Fibroblast of lung (primary cell): ENCODE data around the gene PPP1R9B.

Experiments used
- CTCF ChIP-seq, 2 donors: IDR thresholded peaks in 1 of 2; conservative IDR thresholded peaks in 1 of 2; 1 replicate in 1 of 2; 2 replicates in 1 of 2; pipeline ENCODE4 v1.5.1; 2011 to 2012; ENCODE audit warnings: low read length in 2 of 2, control low read depth in 1 of 2, inconsistent platforms in 1 of 2, low read depth in 1 of 2, mild to moderate bottlenecking in 1 of 2
- EZH2 ChIP-seq: IDR thresholded peaks from 2 replicates; pipeline ENCODE4 v1.5.1; 2012; ENCODE audit warnings: low read length, control low read depth, mild to moderate bottlenecking; ENCODE audit errors: missing control alignments

- TF ChIP-seq CTCF (conservative IDR thresholded peaks at IDR 0.05 in 1 of 2, IDR thresholded peaks at IDR 0.05 in 1 of 2; ENCODE audit: low read depth in 1 of 2, low read length in 2 of 2) (no peak), EZH2 (no peak)
Measured at GRCh38 chr17:50187751-50188530, 37.5 kb upstream of the PPP1R9B start.
